GM19193 (cell line): ENCODE results near the gene GNRHR.

Experiments used
- POLR2A ChIP-seq: IDR thresholded peaks from 4 replicates; pipeline ENCODE4 v1.6.1; 2011; ENCODE audit not compliant: insufficient read depth, insufficient read length; ENCODE audit errors: extremely low read depth

The GNRHR gene

DNA sequence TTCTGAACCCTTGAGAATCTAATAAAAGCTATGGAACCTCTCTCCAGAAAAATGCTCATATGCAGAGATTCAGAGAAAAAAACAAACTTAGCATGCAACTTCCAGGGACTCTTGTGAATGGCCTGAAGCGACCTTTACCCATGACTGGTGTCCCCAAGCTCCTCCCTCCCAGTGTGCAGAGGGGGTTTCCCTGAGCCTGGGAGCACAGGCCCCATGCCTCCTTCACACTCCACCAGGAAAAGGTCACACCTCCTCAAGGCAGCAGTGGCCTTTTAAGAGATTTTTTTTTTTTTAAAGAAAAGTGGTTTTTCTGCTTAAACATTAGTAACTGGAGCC, 40.0 kb downstream of the GNRHR start:
- no peak for TF ChIP-seq POLR2A

GRCh38 chr4:67713529-67714247, 40.5 kb downstream of the GNRHR start:
- no peak for TF ChIP-seq POLR2A

GRCh38 chr4:67712650-67713528, 41.3 kb downstream of the GNRHR start:
- no peak for TF ChIP-seq POLR2A

DNA sequence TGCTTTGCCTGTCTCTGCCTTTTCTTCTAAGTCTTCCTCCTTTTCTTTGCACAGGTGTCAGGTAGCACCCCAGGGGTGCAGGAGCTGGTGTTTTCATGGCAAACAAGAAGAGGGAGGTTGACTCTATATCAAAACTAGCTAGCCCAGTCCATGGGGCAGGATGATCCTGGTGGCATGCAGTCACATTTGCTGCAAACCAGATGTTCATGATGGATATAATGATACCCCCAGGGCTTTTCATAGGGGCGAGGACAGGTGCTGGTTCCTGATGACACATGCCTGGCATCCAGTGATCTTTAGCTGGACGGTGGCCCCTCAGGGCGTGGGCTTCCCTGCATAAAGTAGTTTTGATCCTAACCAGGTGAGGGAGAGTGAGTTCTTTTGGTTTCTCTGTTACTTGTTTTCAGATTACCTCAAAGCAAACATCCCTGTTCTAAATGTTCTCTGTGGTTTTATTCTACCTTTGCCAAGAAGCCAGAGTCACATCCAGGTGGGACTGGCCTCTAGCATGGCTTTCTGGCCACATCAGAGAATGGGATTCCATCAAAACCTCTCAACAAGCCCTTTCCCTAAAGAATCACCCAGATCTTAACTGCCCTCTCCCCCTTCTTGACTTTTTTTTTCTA, 42.1 kb downstream of the GNRHR start:
- TF ChIP-seq POLR2A: no peak

DNA sequence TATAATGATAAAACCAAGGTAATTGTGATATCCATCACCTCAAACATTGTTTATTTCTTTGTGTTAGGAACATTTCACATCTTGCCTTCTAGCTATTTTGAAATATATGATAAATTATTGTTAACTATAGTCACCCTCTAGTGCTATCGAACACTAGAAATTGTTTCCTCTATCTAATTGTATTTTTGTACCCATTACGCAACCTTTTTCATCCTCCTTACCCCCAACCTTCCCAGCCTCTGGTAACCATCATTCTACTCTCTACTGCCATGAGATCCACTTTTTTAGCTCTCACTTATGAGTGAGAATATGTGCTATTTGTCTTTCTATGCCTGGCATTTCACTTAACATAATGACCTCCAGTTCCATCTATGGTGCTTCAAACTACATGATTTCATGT, 49.3 kb downstream of the GNRHR start:
- TF ChIP-seq POLR2A: no peak

DNA sequence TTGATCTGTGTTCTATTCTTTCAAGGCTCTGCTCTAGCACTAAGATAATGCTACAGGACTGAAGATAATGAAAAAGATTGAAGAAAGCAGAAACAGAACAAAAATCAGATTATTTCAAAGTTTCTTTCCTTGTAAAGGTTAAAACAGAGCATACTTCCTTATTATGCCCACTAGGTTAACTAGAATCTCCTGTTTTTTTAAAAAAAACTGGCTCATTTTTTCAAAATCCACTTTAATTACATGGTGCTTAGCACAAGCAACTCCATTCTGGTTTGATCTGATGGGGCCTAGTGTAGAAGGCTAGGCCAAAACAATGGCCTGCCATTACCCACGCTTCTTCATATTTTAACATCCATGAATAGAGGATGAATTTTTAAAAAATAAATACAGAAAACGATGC, 52.0 kb downstream of the GNRHR start:
- TF ChIP-seq POLR2A: no peak

GRCh38 chr4:67701517-67701850, 52.7 kb downstream of the GNRHR start:
- no peak for TF ChIP-seq POLR2A

DNA sequence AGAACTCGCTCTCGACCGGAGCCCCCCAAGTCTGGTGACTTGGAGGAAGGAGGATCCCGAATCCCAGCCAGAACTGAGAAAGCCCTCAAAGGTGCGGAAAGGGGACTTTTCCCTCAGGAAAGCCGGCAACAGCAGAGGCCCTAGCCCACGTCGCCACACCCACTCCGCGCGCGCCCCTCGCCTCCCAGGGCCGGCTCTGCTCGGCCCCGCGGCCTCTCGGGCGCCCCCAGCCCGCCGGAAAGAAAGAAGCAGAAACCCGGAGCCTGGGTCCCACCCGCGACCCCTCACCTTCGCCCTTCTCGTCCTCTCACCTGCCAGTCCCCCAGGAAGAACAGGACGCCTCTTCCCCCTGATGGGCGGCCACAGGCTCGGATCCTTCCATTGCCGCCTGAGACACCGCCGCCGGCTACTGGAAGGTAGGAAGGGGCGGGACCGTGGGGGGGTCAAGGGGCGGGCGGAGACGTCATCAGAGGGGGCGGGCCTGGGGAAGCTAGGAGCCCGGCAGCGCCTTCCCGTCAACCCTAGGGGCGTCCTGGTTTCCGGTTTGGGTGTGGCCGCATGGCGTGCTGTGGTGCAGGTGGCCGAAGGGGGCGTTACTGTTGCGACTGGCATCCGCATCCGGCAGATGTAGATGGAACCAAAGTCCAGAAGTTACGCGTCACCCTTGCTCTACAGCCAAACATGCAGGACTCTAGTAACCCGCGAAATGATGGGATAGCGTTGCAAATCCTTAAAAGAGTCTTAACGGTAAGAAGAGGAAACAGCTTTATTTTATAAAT, 53.3 kb downstream of the GNRHR start, which contains the start of gene UBA6:
UBA6 (minus strand) TSS at position 418 of the 779 bp plus-strand sequence; CDS start at position 382, 36 bp downstream.
- TF ChIP-seq POLR2A: peak; percentile 85

GRCh38 chr4:67700116-67700737, 54.0 kb downstream of the GNRHR start:
- TF ChIP-seq POLR2A: no peak

DNA sequence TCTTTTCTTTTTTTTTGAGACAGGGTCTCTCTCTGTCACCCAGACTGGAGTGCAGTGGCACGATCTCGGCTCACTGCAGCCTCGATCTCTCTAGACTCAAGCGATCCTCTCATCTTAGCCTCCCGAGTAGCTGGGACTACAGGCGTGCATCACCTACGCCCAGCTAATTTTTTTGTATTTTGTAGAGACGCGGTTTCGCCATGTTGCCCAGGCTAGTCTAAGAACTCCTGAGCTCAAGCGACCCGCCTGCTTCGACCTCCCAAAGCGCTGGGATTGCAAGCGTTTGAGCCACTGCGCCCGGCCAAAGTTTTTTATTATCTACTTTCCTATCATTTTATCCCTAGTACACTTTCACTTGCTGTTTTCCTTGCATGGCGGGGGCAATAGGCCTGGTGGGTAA, 54.6 kb downstream of the GNRHR start:
- TF ChIP-seq POLR2A: no peak

DNA sequence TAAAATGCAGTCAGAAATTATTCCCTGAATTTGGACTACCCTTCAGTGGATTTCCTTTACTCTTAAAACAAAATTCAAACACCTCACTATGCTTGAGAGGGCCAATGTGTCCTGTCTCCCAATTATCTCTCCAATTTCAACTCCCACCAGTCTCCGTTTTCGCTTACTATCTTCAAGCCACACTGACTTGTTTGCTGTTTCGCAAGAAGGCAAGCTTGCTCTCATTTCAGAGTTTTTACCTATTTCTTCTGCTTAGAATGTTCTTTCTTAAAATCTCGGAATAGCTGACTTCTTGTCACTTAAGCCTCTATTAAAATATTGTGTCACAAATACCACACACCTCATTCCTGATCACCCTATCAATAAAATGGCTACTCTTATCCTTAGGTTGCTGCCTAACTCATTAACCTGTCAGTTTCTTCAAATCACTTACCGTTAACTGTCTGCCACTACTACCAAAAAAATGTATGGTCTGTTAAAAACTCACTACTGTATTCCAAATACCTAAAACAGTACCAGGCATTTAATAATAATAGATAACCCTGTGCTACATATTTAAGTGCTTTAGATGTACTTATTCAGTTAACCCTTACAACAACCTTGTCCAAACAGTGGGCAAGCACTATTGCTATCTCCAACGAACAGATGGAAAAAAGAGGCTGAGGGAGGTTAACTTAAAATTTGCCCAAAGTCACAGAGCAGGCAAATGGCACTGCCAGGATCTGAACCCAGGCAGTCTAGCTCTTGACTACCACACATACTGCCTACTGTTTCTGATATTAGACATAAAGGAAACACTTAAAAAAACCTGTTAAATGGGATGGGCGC, 56.1 kb downstream of the GNRHR start:
- TF ChIP-seq POLR2A: no peak

- no peak for TF ChIP-seq POLR2A
Measured at GRCh38 chr4:67696061-67696460, 58.1 kb downstream of the GNRHR start.

DNA sequence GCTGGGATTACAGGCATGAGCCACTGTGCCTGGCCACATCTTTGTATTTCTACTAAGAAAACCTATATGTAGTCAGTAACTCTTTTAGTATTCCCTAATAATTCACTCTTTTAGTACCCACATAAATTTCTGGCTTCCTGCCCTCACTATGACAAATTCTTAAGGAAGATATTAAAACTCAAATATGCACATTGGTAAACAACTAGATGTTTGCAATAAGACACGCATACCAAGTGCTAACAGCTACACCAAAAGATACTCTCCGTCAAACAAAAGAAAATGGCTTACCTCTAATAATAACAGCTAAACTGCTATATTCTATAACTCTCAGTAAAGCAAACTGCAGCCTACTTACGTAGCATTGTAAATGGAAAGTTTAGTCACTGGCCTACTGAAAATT, 59.5 kb downstream of the GNRHR start:
- TF ChIP-seq POLR2A: no peak

DNA sequence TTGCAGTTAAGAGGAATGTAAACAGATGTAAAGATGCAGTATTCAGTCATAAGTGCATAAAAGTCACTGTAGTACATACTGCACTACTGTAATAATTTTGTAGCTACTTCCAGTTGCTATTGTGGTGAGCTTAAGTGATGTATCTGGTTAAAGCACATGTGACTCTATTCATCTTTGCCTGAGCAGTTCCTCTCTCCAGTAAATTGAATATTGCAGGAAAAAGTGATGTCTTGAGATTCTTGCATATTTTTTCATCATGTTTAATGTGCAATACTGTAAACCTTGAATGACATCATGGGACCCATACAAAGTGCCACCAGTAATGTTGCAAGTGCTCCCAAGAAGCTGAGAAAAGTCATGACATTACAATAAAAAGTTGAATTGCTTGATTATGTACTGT, 62.9 kb downstream of the GNRHR start:
- no peak for TF ChIP-seq POLR2A
